MCF 10A (cell line): Measurements from ENCODE around the gene NR4A3. TPM values are rescaled to one million over a fixed set of nuclear protein-coding genes. Genes with fewer than 3 reads are reported as not detected.

Source experiments
- BruUV-seq: library from RNA; stranded (reverse); fragments of 400-500 nt; replicated peaks from 2 replicates; lab custom pipeline; 2021; lab: Mats Ljungman, UMichigan
- CTCF ChIA-PET: fragments of 300-600 bp; sonication (Branson Sonifier 250); formaldehyde crosslinking; extraction: SDS; loops from one replicate; lab custom pipeline; 2021; ENCODE audit warnings: antibody characterized with exemption, inconsistent platforms; lab: Yijun Ruan, JAX
- POLR2A ChIA-PET: fragments of 300-600, 350-650 bp; sonication (Branson Sonifier 250); formaldehyde crosslinking; extraction: SDS; loops from one replicate; lab custom pipeline; 2020; ENCODE audit warnings: antibody characterized with exemption, inconsistent platforms; lab: Yijun Ruan, JAX
- DNase-seq: peaks from one replicate; pipeline ENCODE4 v3.0.0-alpha.2; 2018; ENCODE audit not compliant: unreplicated experiment
- H3K27ac Mint-ChIP-seq: one replicate; pipeline ENCODE4 v1.8.0; 2022; ENCODE audit warnings: mild to moderate bottlenecking, low read depth, mixed read lengths; ENCODE audit not compliant: unreplicated experiment
- H3K27me3 Mint-ChIP-seq: one replicate; pipeline ENCODE4 v1.8.0; 2022; ENCODE audit warnings: mixed read lengths; ENCODE audit not compliant: insufficient read depth, unreplicated experiment
- H3K36me3 Mint-ChIP-seq: one replicate; pipeline ENCODE4 v1.8.0; 2022; ENCODE audit warnings: mild to moderate bottlenecking, moderate library complexity, mixed read lengths; ENCODE audit not compliant: insufficient read depth, unreplicated experiment
- H3K4me1 Mint-ChIP-seq: one replicate; pipeline ENCODE4 v1.8.0; 2022; ENCODE audit warnings: mixed read lengths; ENCODE audit not compliant: insufficient read depth, unreplicated experiment
- H3K4me3 Mint-ChIP-seq: one replicate; pipeline ENCODE4 v1.8.0; 2022; ENCODE audit warnings: mild to moderate bottlenecking, moderate library complexity, mixed read lengths; ENCODE audit not compliant: unreplicated experiment
- H3K9me3 Mint-ChIP-seq: one replicate; pipeline ENCODE4 v1.8.0; 2022; ENCODE audit warnings: mixed read lengths; ENCODE audit not compliant: unreplicated experiment
- intact Hi-C: fragments of 100-400 bp; cut with micrococcal nuclease; formaldehyde crosslinking; loops from 2 replicates; pipeline ENCODE4 v1.14.1; 2022
- total RNA-seq: library from RNA; stranded (reverse); gene quantifications from 2 replicates; pipeline ENCODE4 v1.2.3, GENCODE V29; 2022
- TF ChIP-seq, protein P1 (sequence below): fragments of 200-600 bp; IDR thresholded peaks from one replicate; pipeline ENCODE4 v1.8.0; 2022; ENCODE audit warnings: antibody characterized with exemption, mild to moderate bottlenecking; ENCODE audit not compliant: unreplicated experiment

The NR4A3 gene
- total RNA-seq, 1 experiment from 2014 or later: 0.16 TPM

GRCh38 chr9:99860266-99860665 is 38.6 kb downstream of the NR4A3 start:
- DNase-seq: no peak
- intact Hi-C loops: no loop called here
- TF ChIP-seq, protein P1, sequence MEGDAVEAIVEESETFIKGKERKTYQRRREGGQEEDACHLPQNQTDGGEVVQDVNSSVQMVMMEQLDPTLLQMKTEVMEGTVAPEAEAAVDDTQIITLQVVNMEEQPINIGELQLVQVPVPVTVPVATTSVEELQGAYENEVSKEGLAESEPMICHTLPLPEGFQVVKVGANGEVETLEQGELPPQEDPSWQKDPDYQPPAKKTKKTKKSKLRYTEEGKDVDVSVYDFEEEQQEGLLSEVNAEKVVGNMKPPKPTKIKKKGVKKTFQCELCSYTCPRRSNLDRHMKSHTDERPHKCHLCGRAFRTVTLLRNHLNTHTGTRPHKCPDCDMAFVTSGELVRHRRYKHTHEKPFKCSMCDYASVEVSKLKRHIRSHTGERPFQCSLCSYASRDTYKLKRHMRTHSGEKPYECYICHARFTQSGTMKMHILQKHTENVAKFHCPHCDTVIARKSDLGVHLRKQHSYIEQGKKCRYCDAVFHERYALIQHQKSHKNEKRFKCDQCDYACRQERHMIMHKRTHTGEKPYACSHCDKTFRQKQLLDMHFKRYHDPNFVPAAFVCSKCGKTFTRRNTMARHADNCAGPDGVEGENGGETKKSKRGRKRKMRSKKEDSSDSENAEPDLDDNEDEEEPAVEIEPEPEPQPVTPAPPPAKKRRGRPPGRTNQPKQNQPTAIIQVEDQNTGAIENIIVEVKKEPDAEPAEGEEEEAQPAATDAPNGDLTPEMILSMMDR: no peak
- Mint-ChIP-seq H3K4me1 (no peaks in the 10 kb centered on the region), H3K36me3 (no peaks in the 10 kb centered on the region), H3K27ac (no peak overlapping the region), H3K9me3 (no peaks in the 10 kb centered on the region), H3K27me3 (no peaks in the 10 kb centered on the region), H3K4me3 (no peak overlapping the region)
- ChIA-PET POLR2A (interaction anchor here (0.6 kb wide), 1 partner anchor 56 kb away, joined by 3 read pairs; no protein-coding TSS in a partner anchor), CTCF (interaction anchor here (1.4 kb wide), 1 partner anchor 10 kb away, joined by 3 read pairs; no protein-coding TSS in a partner anchor)
- BruUV-seq: no TSS peak

DNA sequence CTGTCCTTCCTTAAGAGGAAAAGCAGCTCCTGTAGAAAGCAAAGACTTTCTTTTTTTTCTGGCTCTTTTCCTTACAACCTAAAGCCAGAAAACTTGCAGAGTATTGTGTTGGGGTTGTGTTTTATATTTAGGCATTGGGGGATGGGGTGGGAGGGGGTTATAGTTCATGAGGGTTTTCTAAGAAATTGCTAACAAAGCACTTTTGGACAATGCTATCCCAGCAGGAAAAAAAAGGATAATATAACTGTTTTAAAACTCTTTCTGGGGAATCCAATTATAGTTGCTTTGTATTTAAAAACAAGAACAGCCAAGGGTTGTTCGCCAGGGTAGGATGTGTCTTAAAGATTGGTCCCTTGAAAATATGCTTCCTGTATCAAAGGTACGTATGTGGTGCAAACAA is 42.3 kb downstream of the NR4A3 start:
- no peaks in the 10 kb centered on the region for H3K36me3 Mint-ChIP-seq
- CTCF ChIA-PET: no interaction called here
- BruUV-seq: no TSS peak
- H3K4me3 Mint-ChIP-seq: no peak overlapping the region
- TF ChIP-seq, protein P1: no peak
- H3K4me1 Mint-ChIP-seq: peaks cover 5% of the 10 kb centered on the region
- no peak overlapping the region for H3K27ac Mint-ChIP-seq
- intact Hi-C loops: no loop called here
- no peaks in the 10 kb centered on the region for H3K9me3 Mint-ChIP-seq
- POLR2A ChIA-PET: interaction anchor here (1.0 kb wide), 1 partner anchor 18 kb away, joined by 3 read pairs; no protein-coding TSS in a partner anchor
- DNase-seq: no peak
- H3K27me3 Mint-ChIP-seq: peaks cover 3% of the 10 kb centered on the region

DNA sequence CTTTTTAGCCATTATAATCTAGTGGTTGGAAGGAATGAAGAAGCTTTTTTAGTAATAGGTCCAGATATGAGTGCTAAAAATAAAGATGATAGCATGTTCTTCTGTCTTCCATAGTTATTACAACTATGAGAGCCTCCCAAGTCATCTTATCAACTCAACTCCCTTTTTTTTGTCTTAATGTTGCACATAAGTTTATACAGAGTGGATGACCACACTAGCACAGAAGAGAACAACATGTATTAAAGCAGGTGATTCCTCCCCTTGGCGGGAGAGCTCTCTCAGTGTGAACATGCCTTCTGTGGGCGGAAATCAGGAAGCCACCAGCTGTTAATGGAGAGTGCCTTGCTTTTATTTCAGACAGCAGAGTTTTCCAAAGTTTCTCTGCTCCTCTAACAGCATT is 44.7 kb downstream of the NR4A3 start:
- ChIA-PET POLR2A (interaction anchor here (1.4 kb wide), 1 partner anchor 10 kb away, joined by 6 read pairs; no protein-coding TSS in a partner anchor), CTCF (interaction anchor here (0.5 kb wide), 1 partner anchor 81 kb away, joined by 4 read pairs; no protein-coding TSS in a partner anchor)
- intact Hi-C loops: no loop called here
- Mint-ChIP-seq H3K27me3 (peaks cover 26% of the 10 kb centered on the region), H3K27ac (no peak overlapping the region), H3K9me3 (no peaks in the 10 kb centered on the region), H3K36me3 (no peaks in the 10 kb centered on the region), H3K4me1 (peaks cover 5% of the 10 kb centered on the region), H3K4me3 (no peak overlapping the region)
- no TSS peak for BruUV-seq
- TF ChIP-seq, protein P1: no peak
- no peak for DNase-seq

- CTCF ChIA-PET: no interaction called here
- H3K36me3 Mint-ChIP-seq: no peaks in the 10 kb centered on the region
- no peaks in the 10 kb centered on the region for H3K9me3 Mint-ChIP-seq
- no TSS peak for BruUV-seq
- peaks cover 26% of the 10 kb centered on the region for H3K27me3 Mint-ChIP-seq
- H3K4me3 Mint-ChIP-seq: no peak overlapping the region
- intact Hi-C loops: no loop called here
- peaks cover 5% of the 10 kb centered on the region for H3K4me1 Mint-ChIP-seq
- POLR2A ChIA-PET: interaction anchor here (0.7 kb wide), 1 partner anchor 147 kb away, joined by 3 read pairs; no protein-coding TSS in a partner anchor
- H3K27ac Mint-ChIP-seq: no peak overlapping the region
- DNase-seq: peak; percentile 14
- TF ChIP-seq, protein P1: no peak
Observed at GRCh38 chr9:99867536-99867935, 45.9 kb downstream of the NR4A3 start.
